Vagina (tissue), 2 donors: ENCODE data around the gene ROR1. TPM values are rescaled to one million over a fixed set of nuclear protein-coding genes. Genes with fewer than 3 reads are reported as not detected.

Experiments used
- DNase-seq, 2 donors: peaks; one replicate each; pipeline ENCODE4 v3.0.0-alpha.2; 2017; ENCODE audit errors: extremely low spot score in 2 of 2
- H3K27ac ChIP-seq: fragments of 200-600 bp; sonication (generic); one replicate; pipeline ENCODE4 v1.5.1; 2019
- H3K27me3 ChIP-seq: fragments of 200-600 bp; sonication (generic); one replicate; pipeline ENCODE4 v1.5.1; 2019
- H3K36me3 ChIP-seq, 2 donors: fragments of 200-600 bp; sonication (generic); one replicate each; pipeline ENCODE4 v1.5.1; 2017 to 2019
- H3K4me1 ChIP-seq: fragments of 200-600 bp; sonication (generic); one replicate; pipeline ENCODE4 v1.5.1; 2019
- H3K4me3 ChIP-seq, 2 donors: fragments of 200-600 bp; sonication (generic); 1 replicate in 1 of 2; 2 replicates in 1 of 2; pipeline ENCODE4 v1.5.1; 2016 to 2019
- H3K9me3 ChIP-seq: fragments of 200-600 bp; sonication (generic); one replicate; pipeline ENCODE4 v1.5.1; 2019
- CTCF ChIP-seq, 3 experiments: fragments of 450-650 bp in 2 of 3; fragments of 200-600 bp in 1 of 3; sonication (generic) in 1 of 3; IDR thresholded peaks; one replicate each; pipeline ENCODE4 v1.5.1; 2017 to 2019; ENCODE audit warnings: antibody characterized with exemption in 3 of 3, mild to moderate bottlenecking in 2 of 3, moderate library complexity in 2 of 3
- POLR2A ChIP-seq, 2 donors: fragments of 450-650 bp; IDR thresholded peaks; one replicate each; pipeline ENCODE4 v1.6.1; 2017; ENCODE audit warnings: antibody characterized with exemption in 2 of 2, mild to moderate bottlenecking in 2 of 2, moderate library complexity in 2 of 2
- POLR2AphosphoS5 ChIP-seq, 2 donors: sonication (generic); formaldehyde crosslinking; IDR thresholded peaks; one replicate each; pipeline ENCODE4 v1.9.0; 2017; ENCODE audit warnings: antibody characterized with exemption in 2 of 2, mild to moderate bottlenecking in 2 of 2, low read depth in 1 of 2; ENCODE audit not compliant: insufficient read depth in 1 of 2
- intact Hi-C: fragments of 100-400 bp; cut with DNase I; formaldehyde crosslinking; loops from one replicate; pipeline ENCODE4 v1.15.1; 2023
- total RNA-seq: library from RNA; depleted of rRNA; stranded (reverse); fragments of >200 nt; gene quantifications from one replicate; pipeline ENCODE4 v1.2.3, GENCODE V29; 2016

The ROR1 gene
- total RNA-seq, 1 donor from 2014 or later, result 11.0 TPM

GRCh38 chr1:64195081-64195395 is 421.2 kb downstream of the ROR1 start:
- Histone ChIP-seq H3K36me3 (no peaks in the 10 kb centered on the region), H3K4me3 (no peak overlapping the region), H3K27ac (no peak overlapping the region), H3K9me3 (no peaks in the 10 kb centered on the region), H3K27me3 (no peaks in the 10 kb centered on the region), H3K4me1 (peaks cover 4% of the 10 kb centered on the region)
- DNase-seq, result no peak
- TF ChIP-seq POLR2AphosphoS5 (IDR thresholded peaks at IDR 0.05; ENCODE audit: insufficient read depth in 1 of 2, low read depth in 1 of 2) (no peak), POLR2A (IDR thresholded peaks at IDR 0.05) (no peak), CTCF (IDR thresholded peaks at IDR 0.05) (no peak)
- intact Hi-C loops, result no loop called here

- Histone ChIP-seq H3K4me3 (no peak overlapping the region), H3K4me1 (peaks cover 4% of the 10 kb centered on the region), H3K27me3 (no peaks in the 10 kb centered on the region), H3K27ac (no peak overlapping the region), H3K36me3 (no peaks in the 10 kb centered on the region), H3K9me3 (no peaks in the 10 kb centered on the region)
- intact Hi-C loops, result no loop called here
- TF ChIP-seq POLR2A (IDR thresholded peaks at IDR 0.05), result no peak
- TF ChIP-seq CTCF (IDR thresholded peaks at IDR 0.05), result no peak
- TF ChIP-seq POLR2AphosphoS5 (IDR thresholded peaks at IDR 0.05; ENCODE audit: insufficient read depth in 1 of 2, low read depth in 1 of 2), result no peak
- no peak for DNase-seq
Observed at GRCh38 chr1:64196074-64196870, 422.5 kb downstream of the ROR1 start.

GRCh38 chr1:64197076-64197475 is 423.3 kb downstream of the ROR1 start:
- Histone ChIP-seq H3K4me3 (no peak overlapping the region), H3K9me3 (no peaks in the 10 kb centered on the region), H3K27ac (no peak overlapping the region), H3K36me3 (no peaks in the 10 kb centered on the region), H3K27me3 (no peaks in the 10 kb centered on the region), H3K4me1 (peaks cover 4% of the 10 kb centered on the region)
- DNase-seq, result no peak
- intact Hi-C loops, result no loop called here
- TF ChIP-seq POLR2AphosphoS5 (IDR thresholded peaks at IDR 0.05; ENCODE audit: insufficient read depth in 1 of 2, low read depth in 1 of 2) (no peak), CTCF (IDR thresholded peaks at IDR 0.05) (no peak), POLR2A (IDR thresholded peaks at IDR 0.05) (no peak)

- Histone ChIP-seq H3K9me3 (no peaks in the 10 kb centered on the region), H3K4me1 (peaks cover 4% of the 10 kb centered on the region), H3K36me3 (no peaks in the 10 kb centered on the region), H3K4me3 (no peak overlapping the region), H3K27me3 (no peaks in the 10 kb centered on the region), H3K27ac (no peak overlapping the region)
- no peak for DNase-seq
- intact Hi-C loops, result no loop called here
- TF ChIP-seq POLR2AphosphoS5 (IDR thresholded peaks at IDR 0.05; ENCODE audit: insufficient read depth in 1 of 2, low read depth in 1 of 2) (no peak), POLR2A (IDR thresholded peaks at IDR 0.05) (no peak), CTCF (IDR thresholded peaks at IDR 0.05) (no peak)
Observed at GRCh38 chr1:64199154-64199553, 425.3 kb downstream of the ROR1 start.

GRCh38 chr1:64200064-64200463 is 426.2 kb downstream of the ROR1 start:
- Histone ChIP-seq H3K4me3 (no peak overlapping the region), H3K36me3 (no peaks in the 10 kb centered on the region), H3K27ac (no peak overlapping the region), H3K9me3 (no peaks in the 10 kb centered on the region), H3K4me1 (peaks cover 4% of the 10 kb centered on the region), H3K27me3 (no peaks in the 10 kb centered on the region)
- intact Hi-C loops, result no loop called here
- TF ChIP-seq POLR2AphosphoS5 (IDR thresholded peaks at IDR 0.05; ENCODE audit: insufficient read depth in 1 of 2, low read depth in 1 of 2) (no peak), CTCF (IDR thresholded peaks at IDR 0.05) (no peak), POLR2A (IDR thresholded peaks at IDR 0.05) (no peak)
- DNase-seq, result no peak
